Measurements from ENCODE around the gene BCL2. TPM values are rescaled to one million over a fixed set of nuclear protein-coding genes. Genes with fewer than 3 reads are reported as not detected.

The BCL2 gene
- total and polyA plus RNA-seq, 9 of the 15 experiments (the other 6 are each of a cell fraction or from before 2014, with no cell fraction given) = 0.10 to 1.1 (median 0.65) TPM

DNA sequence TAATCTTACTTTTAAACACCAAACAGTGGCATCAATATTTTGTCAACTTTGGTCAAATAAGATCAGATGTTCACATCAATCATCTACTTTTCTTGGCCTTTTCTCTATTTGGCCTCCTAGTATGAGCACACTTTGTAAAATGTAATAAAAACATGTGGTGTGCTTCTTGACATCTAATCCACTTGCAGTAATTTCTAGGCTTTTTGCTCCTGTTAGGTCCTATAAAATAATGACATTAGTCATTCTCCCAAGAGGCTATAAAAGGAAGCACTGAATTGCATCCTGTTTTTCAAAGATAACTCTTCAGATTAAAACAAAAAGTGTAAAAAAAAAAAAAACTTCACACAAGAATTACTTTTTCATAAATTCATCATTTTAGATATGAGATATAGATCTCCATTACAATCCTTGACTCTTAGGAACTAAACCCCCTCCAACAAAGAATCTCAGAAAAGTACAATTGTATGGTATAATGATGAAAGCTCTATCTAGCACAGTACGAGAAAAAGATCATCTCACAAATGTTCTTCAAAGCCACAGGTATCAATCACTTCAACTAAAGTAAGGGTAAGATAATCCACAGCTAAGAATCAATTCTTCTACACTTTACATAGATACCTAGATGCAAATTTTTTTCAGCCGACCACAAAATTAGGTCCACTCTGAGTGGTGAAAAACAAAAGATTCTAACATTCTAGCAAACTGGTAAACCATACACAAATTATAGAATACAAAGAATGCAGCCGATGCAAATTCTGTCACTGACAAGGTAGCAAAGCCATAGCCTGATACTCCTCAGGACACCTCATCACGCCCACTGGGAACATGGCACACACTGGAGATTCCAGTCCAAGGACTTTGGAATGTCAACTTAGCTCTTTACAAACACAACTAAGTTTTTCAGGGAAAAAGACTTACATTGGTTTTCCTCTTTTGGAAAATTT lies 2.7 kb downstream of the BCL2 start:
- DNase-seq (ENCODE audit: extremely low read depth in 1 of 4, low spot score in 3 of 4) = no peak
- Histone ChIP-seq H3K4me1 (replicated peaks in 1 of 2; ENCODE audit: control insufficient read depth in 2 of 2, insufficient read depth in 2 of 2, low read length in 2 of 2) (peaks cover 9 to 17% of the 10 kb centered on the region in 2 experiments; a peak in 4 of 5 replicates), H3K9ac (ENCODE audit: insufficient read depth in 1 of 2, low read depth in 2 of 2, low read length in 2 of 2) (no peak overlapping the region), H3K36me3 (ENCODE audit: control insufficient read depth, insufficient read depth, low read length) (no peaks in the 10 kb centered on the region), H2AFZ (ENCODE audit: low read depth, low read length) (no peak overlapping the region), H3K4me2 (ENCODE audit: insufficient read depth, low read length) (no peak overlapping the region), H3K9me3 (replicated peaks; ENCODE audit: control insufficient read depth, insufficient read depth, low read depth, low read length) (no peaks in the 10 kb centered on the region), H3K79me2 (ENCODE audit: control insufficient read depth, insufficient read depth, low read length) (no peaks in the 10 kb centered on the region), H3K27me3 (ENCODE audit: control insufficient read depth in 2 of 2, insufficient read depth in 2 of 2, low read length in 2 of 2) (peaks cover 0 to 10% of the 10 kb centered on the region in 2 experiments; a peak in 2 of 5 replicates), H4K20me1 (replicated peaks; ENCODE audit: control insufficient read depth, insufficient read depth, low read length) (no peaks in the 10 kb centered on the region), H3K9me1 (ENCODE audit: control insufficient read depth, insufficient read depth, low read length) (no peaks in the 10 kb centered on the region), H3K4me3 (no peak overlapping the region), H3K27ac (ENCODE audit: extremely low read depth, low read depth, low read length) (no peak overlapping the region)
- BruUV-seq (replicated peaks) = no TSS peak
- in situ Hi-C loops (cut with MboI) = loop anchor here (5.0 kb wide), 1 partner anchor 300 kb away; no protein-coding TSS in a partner anchor
- ChIA-PET CTCF (ENCODE audit: low intra/inter-chr PET ratio) (no interaction called here), POLR2A (no interaction called here)
- intact Hi-C loops (cut with micrococcal nuclease) = no loop called here
- no peak for ATAC-seq
- WGBS (ENCODE audit: insufficient coverage, low coverage, missing lambda C conversion rate) = 10% methylated on average over 4 of the region's 4 CpGs
- no peak for FAIRE-seq
- TF ChIP-seq ZFP36 (IDR thresholded peaks at IDR 0.05; ENCODE audit: low read depth, low read length, partially characterized antibody) (no peak), HDAC8 (tag; IDR thresholded peaks at IDR 0.05) (no peak), RAD51 (IDR thresholded peaks at IDR 0.05; ENCODE audit: borderline replicate concordance, low read depth) (no peak), KLF13 (tag; IDR thresholded peaks at IDR 0.05; ENCODE audit: borderline replicate concordance, low read depth) (no peak), RAD21 (CRISPR knock-in tag; conservative IDR thresholded peaks at IDR 0.05 in 1 of 2, IDR thresholded peaks at IDR 0.05 in 1 of 2) (no peak), CBX8 (IDR thresholded peaks at IDR 0.05; ENCODE audit: borderline replicate concordance, extremely low read depth, low read depth, low read length, poor library complexity, severe bottlenecking) (no peak), ETV5 (CRISPR knock-in tag; IDR thresholded peaks at IDR 0.05; ENCODE audit: low read depth) (no peak)
- TF ChIP-seq, protein P1, sequence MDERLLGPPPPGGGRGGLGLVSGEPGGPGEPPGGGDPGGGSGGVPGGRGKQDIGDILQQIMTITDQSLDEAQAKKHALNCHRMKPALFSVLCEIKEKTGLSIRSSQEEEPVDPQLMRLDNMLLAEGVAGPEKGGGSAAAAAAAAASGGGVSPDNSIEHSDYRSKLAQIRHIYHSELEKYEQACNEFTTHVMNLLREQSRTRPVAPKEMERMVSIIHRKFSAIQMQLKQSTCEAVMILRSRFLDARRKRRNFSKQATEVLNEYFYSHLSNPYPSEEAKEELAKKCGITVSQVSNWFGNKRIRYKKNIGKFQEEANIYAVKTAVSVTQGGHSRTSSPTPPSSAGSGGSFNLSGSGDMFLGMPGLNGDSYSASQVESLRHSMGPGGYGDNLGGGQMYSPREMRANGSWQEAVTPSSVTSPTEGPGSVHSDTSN (CRISPR knock-in tag; IDR thresholded peaks at IDR 0.05; ENCODE audit: low read depth) = no peak
- TF ChIP-seq, protein P1 (tag; conservative IDR thresholded peaks at IDR 0.05; ENCODE audit: low read depth) = no peak
- TF ChIP-seq, protein P2, sequence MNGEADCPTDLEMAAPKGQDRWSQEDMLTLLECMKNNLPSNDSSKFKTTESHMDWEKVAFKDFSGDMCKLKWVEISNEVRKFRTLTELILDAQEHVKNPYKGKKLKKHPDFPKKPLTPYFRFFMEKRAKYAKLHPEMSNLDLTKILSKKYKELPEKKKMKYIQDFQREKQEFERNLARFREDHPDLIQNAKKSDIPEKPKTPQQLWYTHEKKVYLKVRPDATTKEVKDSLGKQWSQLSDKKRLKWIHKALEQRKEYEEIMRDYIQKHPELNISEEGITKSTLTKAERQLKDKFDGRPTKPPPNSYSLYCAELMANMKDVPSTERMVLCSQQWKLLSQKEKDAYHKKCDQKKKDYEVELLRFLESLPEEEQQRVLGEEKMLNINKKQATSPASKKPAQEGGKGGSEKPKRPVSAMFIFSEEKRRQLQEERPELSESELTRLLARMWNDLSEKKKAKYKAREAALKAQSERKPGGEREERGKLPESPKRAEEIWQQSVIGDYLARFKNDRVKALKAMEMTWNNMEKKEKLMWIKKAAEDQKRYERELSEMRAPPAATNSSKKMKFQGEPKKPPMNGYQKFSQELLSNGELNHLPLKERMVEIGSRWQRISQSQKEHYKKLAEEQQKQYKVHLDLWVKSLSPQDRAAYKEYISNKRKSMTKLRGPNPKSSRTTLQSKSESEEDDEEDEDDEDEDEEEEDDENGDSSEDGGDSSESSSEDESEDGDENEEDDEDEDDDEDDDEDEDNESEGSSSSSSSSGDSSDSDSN (IDR thresholded peaks at IDR 0.05; ENCODE audit: borderline replicate concordance in 1 of 2, low read depth in 2 of 2, low read length in 2 of 2) = no peak
- TF ChIP-seq, protein P3, sequence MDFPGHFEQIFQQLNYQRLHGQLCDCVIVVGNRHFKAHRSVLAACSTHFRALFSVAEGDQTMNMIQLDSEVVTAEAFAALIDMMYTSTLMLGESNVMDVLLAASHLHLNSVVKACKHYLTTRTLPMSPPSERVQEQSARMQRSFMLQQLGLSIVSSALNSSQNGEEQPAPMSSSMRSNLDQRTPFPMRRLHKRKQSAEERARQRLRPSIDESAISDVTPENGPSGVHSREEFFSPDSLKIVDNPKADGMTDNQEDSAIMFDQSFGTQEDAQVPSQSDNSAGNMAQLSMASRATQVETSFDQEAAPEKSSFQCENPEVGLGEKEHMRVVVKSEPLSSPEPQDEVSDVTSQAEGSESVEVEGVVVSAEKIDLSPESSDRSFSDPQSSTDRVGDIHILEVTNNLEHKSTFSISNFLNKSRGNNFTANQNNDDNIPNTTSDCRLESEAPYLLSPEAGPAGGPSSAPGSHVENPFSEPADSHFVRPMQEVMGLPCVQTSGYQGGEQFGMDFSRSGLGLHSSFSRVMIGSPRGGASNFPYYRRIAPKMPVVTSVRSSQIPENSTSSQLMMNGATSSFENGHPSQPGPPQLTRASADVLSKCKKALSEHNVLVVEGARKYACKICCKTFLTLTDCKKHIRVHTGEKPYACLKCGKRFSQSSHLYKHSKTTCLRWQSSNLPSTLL (IDR thresholded peaks at IDR 0.05) = no peak

Measured in K562 (cell line).